ENCODE data around the gene SLC7A6. TPM values are rescaled to one million over a fixed set of nuclear protein-coding genes. Genes with fewer than 3 reads are reported as not detected.

SLC7A6 gene
- total RNA-seq, 4 donors from 2014 or later: 73.1 to 116 (median 85.7) TPM

GRCh38 chr16:68253721-68254120, 10.6 kb upstream of the SLC7A6 start:
- H3K4me1 ChIP-seq: peaks cover 18 to 21% of the 10 kb centered on the region in 2 donors
- WGBS, 2 donors: 94 to 98% methylated on average over 4 of the region's 4 CpGs
- no peak for DNase-seq

GRCh38 chr16:68255712-68256111, 8.6 kb upstream of the SLC7A6 start:
- 91% methylated on average over 5 to 18 of the region's 18 CpGs for WGBS, 2 donors
- intact Hi-C loops (cut with DNase I): no loop called here
- DNase-seq: no peak

More at GRCh38 chr16:68253721-68254120, 10.6 kb upstream of the SLC7A6 start:
- Histone ChIP-seq H3K4me3 (replicated peaks in 1 of 3) (no peak overlapping the region), H3K36me3 (peaks cover 22 to 26% of the 10 kb centered on the region in 2 donors), H3K9me3 (no peaks in the 10 kb centered on the region), H3K27ac (no peak overlapping the region), H3K27me3 (no peaks in the 10 kb centered on the region)
- intact Hi-C loops (cut with DNase I): no loop called here
- no peak for TF ChIP-seq POLR2A (IDR thresholded peaks at IDR 0.05)
- no peak for TF ChIP-seq CTCF (IDR thresholded peaks at IDR 0.05)

GRCh38 chr16:68257251-68257905, 6.9 kb upstream of the SLC7A6 start:
- Histone ChIP-seq H3K36me3 (peaks cover 23 to 24% of the 10 kb centered on the region in 2 donors), H3K4me3 (replicated peaks in 1 of 3) (no peak overlapping the region), H3K27me3 (no peaks in the 10 kb centered on the region), H3K4me1 (peaks cover 25 to 40% of the 10 kb centered on the region in 2 donors), H3K27ac (peak overlapping the region; percentile 81 to 99 (median 95)), H3K9me3 (no peaks in the 10 kb centered on the region)
- DNase-seq: peak; percentile 64 to 68
- 61 to 68% methylated on average over 4 to 6 of the region's 6 CpGs for WGBS, 2 donors
- TF ChIP-seq POLR2A (IDR thresholded peaks at IDR 0.05) (no peak), CTCF (IDR thresholded peaks at IDR 0.05) (no peak)
- intact Hi-C loops (cut with DNase I): no loop called here

More at GRCh38 chr16:68255712-68256111, 8.6 kb upstream of the SLC7A6 start:
- H3K27me3 ChIP-seq: no peaks in the 10 kb centered on the region
- no peaks in the 10 kb centered on the region for H3K9me3 ChIP-seq
- H3K4me3 ChIP-seq (replicated peaks in 1 of 3): no peak overlapping the region
- H3K27ac ChIP-seq: peak overlapping the region in 2 of 3 donors; percentile 30 to 81
- H3K36me3 ChIP-seq: peaks cover 24 to 31% of the 10 kb centered on the region in 2 donors
- H3K4me1 ChIP-seq: peaks cover 25 to 36% of the 10 kb centered on the region in 2 donors
- TF ChIP-seq POLR2A (IDR thresholded peaks at IDR 0.05) (no peak), CTCF (IDR thresholded peaks at IDR 0.05) (no peak)

- no peak for TF ChIP-seq CTCF (IDR thresholded peaks at IDR 0.05)
- TF ChIP-seq POLR2A (IDR thresholded peaks at IDR 0.05): peak in 1 of 2 donors; percentile 62
- DNase-seq: peak; percentile 99
- Histone ChIP-seq H3K27ac (peak overlapping the region; percentile 94 to 99 (median 95)), H3K27me3 (no peaks in the 10 kb centered on the region), H3K4me3 (replicated peaks in 1 of 3) (no peak overlapping the region), H3K36me3 (peaks cover 19 to 24% of the 10 kb centered on the region in 2 donors), H3K4me1 (peaks cover 25 to 40% of the 10 kb centered on the region in 2 donors), H3K9me3 (no peaks in the 10 kb centered on the region)
- intact Hi-C loops (cut with DNase I): no loop called here
- 40 to 43% methylated on average over 12 to 13 of the region's 13 CpGs for WGBS, 2 donors
Measured at GRCh38 chr16:68257906-68258800, 6.2 kb upstream of the SLC7A6 start.

Measured in thyroid gland (tissue), 4 donors.